GM19372 (cell line): ENCODE results near the gene ZNF382.

Experiments used
- ATAC-seq: cut with Tn5 transposase; IDR thresholded peaks from one replicate; pipeline ENCODE4 v1.9.1; 2021; ENCODE audit warnings: mild to moderate bottlenecking, low read depth, moderate library complexity; ENCODE audit not compliant: unreplicated experiment

Gene ZNF382

DNA sequence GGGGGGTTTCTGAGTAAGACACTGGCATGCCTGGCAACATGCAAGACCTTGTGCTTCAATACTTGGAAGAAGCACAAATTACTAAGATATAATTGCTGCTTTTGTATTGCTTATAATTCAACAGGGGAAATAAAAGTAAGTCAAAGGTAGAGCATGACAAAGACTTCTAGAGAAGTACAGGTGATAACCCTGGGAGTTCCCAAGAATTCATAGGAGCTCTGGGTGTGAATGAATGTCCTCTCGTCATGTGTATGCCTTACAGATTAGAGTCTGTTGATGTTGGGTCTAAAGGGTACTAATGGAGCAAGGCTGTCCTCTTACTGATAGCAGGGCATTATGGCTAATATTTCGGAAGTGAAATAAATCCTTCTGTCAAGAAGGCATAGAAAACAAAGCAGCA, 69.1 kb downstream of the ZNF382 start:
- ATAC-seq = no peak

DNA sequence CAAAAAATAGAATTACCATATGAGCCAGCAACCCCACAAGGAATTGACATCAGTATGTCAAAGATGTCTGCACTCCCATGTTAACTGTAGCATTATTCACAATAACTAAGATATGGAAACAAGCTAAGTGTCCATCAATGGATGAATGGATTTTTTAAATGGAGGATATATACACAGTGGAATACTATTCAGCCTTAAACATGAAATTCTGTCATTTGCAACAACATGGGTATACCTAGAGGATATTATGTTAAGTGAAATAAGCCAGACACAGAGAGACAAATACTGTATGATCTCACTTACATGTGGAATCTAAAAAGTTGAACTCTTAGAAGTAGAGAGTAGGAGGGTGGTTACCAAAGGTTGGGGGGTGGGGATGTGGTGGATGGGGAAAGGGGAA, 74.3 kb downstream of the ZNF382 start:
- ATAC-seq = no peak
